Measurements from ENCODE around the gene MAG.

MAG gene

GRCh38 chr19:35300339-35300649 is 8.3 kb downstream of the MAG start:
- DNase-seq = no peak

GRCh38 chr19:35301961-35302360 is 10.0 kb downstream of the MAG start:
- no peak for DNase-seq

GRCh38 chr19:35302446-35302845 is 10.5 kb downstream of the MAG start:
- DNase-seq = no peak

- no peak for DNase-seq
These were observed 11.5 kb downstream of the MAG start for GRCh38 chr19:35303357-35303915.

- DNase-seq = no peak
These were observed 12.1 kb downstream of the MAG start for GRCh38 chr19:35304036-35304435.

- DNase-seq = no peak
These were observed 13.2 kb downstream of the MAG start for GRCh38 chr19:35305181-35305580.

GRCh38 chr19:35306473-35307246 is 14.7 kb downstream of the MAG start:
- DNase-seq = no peak

GRCh38 chr19:35307931-35308330 is 16.0 kb downstream of the MAG start:
- no peak for DNase-seq

- DNase-seq = no peak
These were observed 16.9 kb downstream of the MAG start for GRCh38 chr19:35308910-35309309.

- no peak for DNase-seq
These were observed 17.7 kb downstream of the MAG start for GRCh38 chr19:35309481-35310279.

GRCh38 chr19:35310331-35310730 is 18.4 kb downstream of the MAG start:
- no peak for DNase-seq

- DNase-seq = no peak
These were observed 19.0 kb downstream of the MAG start for GRCh38 chr19:35310811-35311465.

- no peak for DNase-seq
These were observed 20.1 kb downstream of the MAG start for GRCh38 chr19:35311901-35312665.

GRCh38 chr19:35313587-35313986 is 21.6 kb downstream of the MAG start:
- DNase-seq = no peak

- no peak for DNase-seq
These were observed 22.1 kb downstream of the MAG start for GRCh38 chr19:35314031-35314430.

GRCh38 chr19:35314858-35315470 is 23.0 kb downstream of the MAG start:
- no peak for DNase-seq

- DNase-seq = no peak
These were observed 23.9 kb downstream of the MAG start for GRCh38 chr19:35315883-35316282.

GRCh38 chr19:35316560-35316959 is 24.6 kb downstream of the MAG start:
- no peak for DNase-seq

- no peak for DNase-seq
These were observed 25.6 kb downstream of the MAG start for GRCh38 chr19:35317464-35318043.

- DNase-seq = no peak
These were observed 26.9 kb downstream of the MAG start for GRCh38 chr19:35318679-35319448.

GRCh38 chr19:35320065-35320713 is 28.2 kb downstream of the MAG start:
- no peak for DNase-seq
